ENCODE results near the gene DSTYK.
"Not testable (repeated sequence)": the region's sequence is repeated elsewhere in the genome, so short reads cannot be mapped to it uniquely, and the experiment has no call there.

The DSTYK gene

DNA sequence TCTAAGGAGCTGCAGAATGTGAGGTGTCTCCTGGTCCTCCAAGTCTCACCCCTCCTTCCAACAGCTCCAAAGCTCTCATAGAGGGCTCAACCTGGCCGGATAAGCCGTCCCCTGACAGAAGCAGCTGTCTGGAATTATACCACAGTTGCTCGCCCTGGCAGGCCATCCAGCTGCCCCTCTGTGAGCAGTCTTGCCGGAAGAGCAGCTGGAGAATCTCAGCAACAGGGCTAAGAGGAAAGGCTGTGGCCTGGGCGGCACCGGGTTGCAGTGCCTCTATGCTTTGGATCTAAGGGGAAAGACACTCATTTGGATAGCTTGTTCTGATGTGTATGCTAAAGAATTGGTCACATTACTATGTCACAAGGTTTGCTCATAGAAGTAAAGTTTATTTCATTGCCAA is 28.6 kb upstream of the DSTYK start:
- no peak for DNase-seq

DNA sequence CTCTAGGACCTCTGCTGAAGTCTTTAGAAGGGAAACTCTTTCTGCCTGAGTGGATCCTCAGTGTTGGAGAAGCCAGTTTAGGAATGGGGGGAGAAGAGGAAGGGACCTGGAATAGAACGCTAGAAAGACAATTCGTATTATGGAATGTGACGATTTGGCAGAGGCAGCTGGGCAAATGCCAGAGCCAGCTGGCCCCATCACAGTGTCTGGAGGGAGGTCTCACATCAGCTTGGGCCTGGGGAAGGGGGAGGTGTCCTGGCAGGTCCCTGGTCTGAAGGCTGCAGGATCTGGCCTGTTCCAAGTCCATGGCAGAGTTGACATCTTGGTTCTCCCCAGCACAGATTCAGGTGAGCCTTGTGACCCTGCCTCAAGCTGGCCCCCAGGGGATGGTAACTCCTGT is 27.6 kb upstream of the DSTYK start:
- DNase-seq = no peak

DNA sequence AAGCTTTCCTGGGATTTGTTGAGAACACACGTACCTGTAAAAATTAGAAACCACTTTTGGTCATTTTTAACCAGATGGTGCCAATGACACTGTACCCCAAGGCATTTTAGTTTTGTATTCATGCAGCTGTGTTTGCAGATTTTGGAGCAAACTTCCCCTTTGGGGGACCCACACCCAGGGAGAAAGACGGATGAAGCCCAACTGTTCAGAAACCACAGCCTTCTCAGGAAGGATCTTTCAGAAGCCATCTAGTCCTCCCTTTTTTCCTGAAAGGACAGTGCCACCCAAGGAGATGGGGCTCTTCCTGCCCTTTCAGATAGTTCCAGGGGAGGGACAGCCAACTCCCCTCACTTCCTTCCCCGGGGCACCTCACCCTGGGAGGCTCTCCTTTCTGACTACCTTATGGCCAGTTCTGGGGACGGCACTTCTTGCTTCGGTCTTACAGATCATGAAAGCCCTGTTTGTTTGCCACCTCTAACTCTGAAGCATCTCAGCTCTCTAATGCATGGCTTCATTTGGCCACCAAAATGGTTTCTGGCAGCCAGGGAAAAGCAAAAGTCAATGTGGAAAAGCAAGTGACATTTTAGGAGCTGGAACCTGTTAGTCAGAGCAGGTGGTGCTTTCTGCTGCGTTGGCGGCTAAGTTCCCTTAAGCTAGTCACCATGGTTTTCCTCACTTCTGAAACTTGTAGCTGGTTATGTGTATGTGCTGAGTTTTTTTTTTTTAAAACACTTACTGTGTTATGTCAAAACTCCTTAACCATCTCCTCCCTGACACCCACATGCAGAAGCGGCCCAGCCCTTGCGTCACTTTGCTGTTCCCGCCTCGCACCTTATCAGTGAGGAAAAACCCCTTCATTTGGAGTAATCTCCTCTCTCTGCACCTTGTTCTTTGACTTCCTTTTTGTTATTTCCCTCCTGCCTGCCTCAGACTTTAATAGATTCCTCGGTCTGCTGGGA is 26.3 kb upstream of the DSTYK start:
- DNase-seq = no peak

DNA sequence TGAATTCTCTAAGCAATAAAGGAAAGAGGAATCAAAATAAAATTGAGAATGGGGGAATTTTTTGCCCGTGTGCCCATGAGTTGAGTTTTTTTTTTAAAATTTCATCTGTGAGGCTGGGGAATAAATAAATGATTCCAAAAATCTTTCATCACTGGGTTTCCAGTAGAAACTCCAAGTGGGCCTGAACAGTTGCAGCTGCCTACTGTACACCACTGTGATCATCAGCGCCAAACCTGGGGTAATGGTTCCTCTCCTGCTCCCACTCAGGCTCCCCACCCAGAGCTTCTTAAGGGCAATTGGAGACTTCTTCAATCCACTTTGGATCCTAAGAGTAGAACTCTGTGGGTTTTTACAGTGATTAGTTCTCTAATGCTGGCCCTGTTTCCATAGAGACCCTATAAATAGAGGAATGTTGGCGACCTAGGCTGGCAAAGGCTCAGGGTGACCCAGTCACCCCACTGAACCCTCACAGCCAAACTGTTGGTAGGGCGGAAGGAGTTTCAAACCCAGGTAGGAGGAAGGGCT is 25.5 kb upstream of the DSTYK start:
- no peak for DNase-seq

DNA sequence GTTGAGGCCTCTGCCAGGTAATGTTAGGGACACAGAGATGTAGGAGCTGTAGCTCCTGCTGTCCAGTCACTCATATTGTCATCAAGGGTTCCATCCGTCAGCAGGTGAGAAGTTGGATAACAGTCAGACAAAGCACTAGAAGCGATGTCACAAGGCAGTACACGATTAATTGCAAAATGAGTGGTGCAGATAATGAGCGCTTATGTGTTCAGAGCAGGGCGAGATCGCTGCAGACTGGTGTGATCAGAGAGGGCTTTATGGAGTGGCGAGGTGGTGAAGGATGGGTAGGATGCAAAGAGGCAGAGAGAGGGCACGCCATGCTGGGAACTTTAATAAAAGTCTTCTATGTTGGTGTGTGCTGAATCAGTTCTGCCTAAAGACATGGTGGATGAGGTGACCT is 25.0 kb upstream of the DSTYK start:
- DNase-seq = no peak

DNA sequence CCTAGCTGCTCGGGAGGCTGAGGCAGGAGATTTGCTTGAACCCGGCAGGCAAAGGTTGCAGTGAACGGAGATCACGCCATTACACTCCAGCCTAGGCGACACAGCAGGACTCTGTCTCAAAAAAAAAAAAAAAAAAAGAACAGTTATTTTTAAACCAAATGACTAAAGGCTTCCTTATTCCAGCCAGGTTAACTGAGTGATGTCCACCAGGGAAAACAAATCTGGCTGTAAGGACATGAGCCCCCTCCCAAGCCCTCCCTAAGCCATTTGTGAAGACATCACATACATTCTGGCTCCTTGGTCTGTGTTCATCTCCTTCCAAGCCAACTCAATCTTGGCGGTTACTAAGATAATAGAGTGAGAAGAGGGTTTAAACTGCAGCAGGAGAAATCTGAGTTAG is 24.4 kb upstream of the DSTYK start:
- DNase-seq = no peak

DNA sequence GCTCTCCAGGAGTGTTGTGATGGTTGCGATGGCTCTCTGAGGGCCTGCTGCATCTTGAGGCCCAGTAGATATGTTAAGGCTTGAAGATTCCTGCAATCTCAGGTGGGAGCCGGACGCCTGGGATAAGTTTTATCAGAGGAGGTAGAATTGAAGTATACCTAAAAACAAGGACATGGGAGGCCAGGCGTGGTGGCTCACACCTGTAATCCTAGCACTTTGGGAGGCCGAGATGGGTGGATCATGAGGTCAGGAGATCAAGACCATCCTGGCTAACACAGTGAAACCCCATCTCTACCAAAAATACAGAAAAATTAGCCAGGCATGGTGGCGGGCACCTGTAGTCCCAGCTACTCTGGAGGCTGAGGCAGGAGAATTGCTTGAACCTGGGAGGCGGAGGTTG is 22.5 kb upstream of the DSTYK start:
- DNase-seq = not testable (repeated sequence)

DNA sequence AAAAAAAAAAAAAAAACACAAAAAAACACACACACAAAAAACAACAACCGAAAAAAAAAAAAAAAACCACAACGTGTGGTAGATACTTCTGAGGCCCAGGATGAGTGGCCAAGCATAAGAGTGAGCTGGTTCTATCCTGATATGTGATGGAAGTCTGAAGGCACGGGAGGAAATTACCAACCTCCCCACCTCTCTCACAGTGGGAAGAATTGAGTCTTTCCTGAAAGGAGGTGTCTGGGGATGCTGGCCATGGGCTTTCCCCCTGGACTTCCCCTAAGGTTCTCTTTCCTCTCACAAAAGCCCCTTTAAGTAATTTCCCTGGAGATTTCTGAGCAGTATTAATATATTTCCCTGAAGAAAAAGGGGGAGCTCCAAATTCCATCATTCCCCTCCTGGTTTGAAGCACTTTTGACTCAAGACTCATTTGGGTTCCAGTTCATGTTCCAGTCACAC is 21.5 kb upstream of the DSTYK start:
- DNase-seq = no peak

DNA sequence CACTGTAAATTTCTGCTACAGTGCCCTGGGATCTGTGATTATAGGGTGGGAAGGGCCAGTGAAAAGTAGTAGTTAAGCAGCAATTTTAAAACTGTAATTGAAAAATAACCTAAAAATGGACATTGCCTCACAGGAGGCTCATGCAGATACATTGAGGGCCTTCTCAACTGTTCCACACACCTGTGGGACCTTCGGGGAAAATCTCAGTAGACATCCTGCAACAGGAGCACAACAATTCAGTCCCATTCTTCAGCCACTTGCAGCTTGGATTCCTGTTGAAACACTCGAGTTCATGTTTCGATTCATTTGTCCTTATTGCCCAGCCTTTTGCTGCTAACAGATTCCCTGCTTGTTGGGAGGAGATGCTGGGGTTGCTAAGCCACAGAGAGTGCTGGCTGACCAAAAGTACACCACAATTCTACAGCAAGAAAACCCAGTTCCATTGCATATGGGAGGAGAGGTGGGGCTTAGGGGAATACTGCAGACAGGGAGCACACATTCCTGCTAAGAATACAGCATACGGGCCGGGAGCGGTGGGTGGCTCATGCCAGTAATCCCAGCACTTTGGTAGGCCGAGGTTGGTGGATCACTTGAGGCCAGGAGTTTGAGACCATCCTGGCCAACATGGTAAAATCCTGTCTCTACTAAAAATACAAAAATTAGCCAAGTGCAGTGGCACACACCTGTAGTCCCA is 20.8 kb upstream of the DSTYK start:
- no peak for DNase-seq

DNA sequence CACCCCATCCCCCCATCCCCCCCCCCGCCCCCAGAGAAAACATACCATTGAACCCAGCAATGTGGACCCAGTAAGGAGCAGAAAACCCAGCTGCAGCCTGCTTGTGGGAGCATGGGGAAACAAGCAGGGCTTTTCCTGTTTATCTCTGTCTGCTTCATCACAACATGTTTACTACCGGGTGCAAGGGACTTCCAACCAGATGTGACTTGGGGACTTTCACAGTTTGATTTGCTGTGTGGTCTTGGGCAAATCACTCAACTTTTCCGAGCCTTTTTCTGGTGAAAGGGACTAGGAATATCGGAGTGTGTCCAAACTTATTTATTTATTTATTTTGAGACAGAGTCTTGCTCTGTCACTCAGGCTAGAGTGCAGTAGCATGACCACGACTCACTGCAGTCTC is 19.5 kb upstream of the DSTYK start:
- no peak for DNase-seq

DNA sequence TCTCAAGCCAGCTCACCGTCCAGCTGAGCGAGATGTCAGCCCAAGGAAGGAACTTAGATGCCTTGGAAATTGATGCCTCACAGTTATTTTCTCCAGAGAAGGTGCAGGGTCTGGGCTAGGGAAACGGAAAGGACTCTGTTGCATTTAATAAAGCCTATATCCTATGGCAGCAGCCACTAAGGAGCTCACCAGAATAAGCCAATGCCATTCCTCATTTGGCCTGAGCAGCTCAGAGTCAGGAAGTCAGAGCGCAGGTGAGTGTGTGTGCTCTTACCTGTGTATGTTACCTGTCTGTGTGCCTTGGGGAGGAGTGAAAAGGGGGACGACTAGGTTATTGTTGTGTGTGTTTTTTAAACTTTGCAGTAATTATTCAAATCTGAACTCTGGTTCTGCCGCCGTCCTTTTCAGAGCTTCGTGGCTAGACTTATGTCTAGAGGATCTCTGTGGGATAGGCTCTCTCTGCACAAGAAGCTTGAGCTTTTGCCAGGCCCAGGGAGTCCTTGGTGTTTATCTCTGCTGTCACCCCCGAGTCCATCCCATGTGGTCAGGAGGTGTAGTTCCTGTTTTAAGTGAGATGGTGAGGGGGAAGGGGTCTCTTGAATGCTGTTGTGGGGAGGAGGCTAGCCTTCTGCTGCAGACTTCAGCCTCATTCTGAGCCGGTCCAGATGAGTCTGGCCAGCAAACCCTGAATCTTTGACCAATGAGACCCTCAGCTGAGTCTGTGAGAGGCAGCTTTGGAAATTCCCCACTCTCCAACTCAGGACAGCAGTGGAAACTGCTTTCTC is 18.6 kb upstream of the DSTYK start:
- peak; percentile 21 for DNase-seq

DNA sequence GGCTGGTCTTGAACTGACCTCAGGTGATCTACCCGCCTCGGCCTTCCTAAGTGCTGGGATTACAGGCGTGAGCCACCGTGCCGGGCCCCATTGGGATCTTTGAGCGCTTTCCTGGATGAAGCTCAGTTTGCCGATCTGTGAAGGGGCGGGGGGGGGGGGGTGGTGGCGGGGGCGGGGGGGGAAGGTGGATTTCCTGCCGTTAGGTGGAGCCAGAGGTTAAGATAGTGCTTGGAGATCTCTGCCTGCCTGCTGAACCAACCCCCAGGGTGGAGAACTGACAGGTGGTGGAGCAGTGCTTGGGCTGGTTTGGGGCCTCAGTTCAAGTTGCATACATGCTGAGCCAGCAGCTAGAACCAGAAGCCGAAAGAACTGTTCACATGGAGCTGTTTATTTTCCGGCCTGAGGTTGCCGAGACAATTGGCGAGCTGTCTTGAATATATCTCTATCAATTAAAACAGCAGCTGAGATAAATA is 17.9 kb upstream of the DSTYK start:
- peak; percentile 84 for DNase-seq

DNA sequence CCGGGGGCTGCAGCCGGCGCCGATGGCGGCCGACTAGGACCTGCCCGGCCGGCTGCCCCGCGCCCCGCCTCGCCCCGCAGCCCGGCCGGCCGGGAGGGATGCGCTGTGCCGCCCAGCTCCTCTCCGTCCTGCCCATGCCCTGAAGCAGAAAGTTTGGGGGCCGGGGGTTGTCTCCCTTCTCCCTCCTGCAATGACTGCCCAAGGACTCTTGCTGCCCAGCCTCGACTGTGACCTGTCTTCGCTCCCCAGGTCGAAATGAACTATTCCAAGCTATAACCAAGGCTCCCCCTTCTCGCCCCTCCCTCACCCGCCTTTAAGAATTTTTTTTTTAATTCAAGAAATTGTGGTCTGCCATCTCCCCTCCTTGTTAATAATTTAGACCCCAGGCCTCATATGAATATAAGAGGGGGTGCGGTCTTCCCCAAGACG is 16.6 kb upstream of the DSTYK start:
- no peak for DNase-seq

DNA sequence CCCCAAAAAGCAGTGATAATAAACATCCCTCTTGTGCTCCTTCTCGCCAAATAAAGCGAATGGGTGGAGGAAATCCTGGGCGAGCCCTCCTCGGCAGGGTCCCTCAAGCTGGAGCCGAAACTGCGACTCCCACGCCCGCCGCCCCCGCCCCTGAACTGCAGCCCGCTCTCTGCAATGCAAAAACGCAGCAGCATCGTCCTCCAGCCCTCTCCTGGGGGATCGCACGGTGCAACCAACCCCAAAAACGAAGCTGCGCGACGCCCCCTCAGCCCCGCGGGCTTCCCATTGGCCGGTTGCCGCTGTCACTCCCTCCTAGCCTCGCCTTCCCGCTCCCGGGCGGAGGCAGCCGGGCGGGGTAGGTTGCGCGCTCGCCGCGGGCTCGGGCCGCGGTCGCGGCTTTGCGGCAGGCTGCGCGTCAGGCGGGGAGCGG is 16.1 kb upstream of the DSTYK start, which contains the start of gene TMCC2:
Gene TMCC2, plus strand, starts transcription at position 363 of the 430 bp plus-strand sequence. CDS start 619 bp downstream, outside the sequence.
- DNase-seq = peak; percentile 91

DNA sequence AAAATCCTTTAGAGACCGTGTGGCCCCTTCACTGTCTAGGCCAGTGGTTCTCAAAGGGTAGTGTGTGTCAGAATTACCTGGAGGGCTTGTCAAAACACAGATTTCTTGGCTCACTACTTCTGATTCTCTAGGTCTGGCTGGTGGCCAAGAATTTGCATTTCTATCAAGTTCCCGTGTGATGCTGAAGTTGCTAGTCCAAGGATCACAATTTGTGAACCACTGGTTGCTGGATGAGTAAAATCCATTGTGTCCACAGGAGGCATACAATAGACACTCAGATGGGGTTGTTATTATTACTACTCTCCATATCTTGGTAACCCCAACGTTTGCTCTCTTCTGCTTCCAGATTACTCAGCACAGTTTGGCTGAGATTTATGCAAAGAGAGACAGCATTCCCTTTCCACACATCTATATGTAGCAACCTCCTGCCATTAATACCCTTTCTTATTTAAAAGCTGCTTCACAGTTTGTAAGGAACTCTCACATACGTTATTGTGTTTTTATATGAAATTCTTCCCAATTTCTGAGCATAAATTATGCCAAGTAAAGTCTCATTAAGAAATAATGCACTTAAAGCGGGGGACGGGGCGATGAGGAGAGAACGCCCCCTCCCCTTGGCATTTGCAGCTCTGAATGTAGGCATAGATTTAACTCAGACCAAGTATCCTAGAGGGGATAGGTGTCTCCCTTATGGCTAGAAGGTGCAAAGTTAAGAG is 15.5 kb upstream of the DSTYK start:
- peak; percentile 66 for DNase-seq

DNA sequence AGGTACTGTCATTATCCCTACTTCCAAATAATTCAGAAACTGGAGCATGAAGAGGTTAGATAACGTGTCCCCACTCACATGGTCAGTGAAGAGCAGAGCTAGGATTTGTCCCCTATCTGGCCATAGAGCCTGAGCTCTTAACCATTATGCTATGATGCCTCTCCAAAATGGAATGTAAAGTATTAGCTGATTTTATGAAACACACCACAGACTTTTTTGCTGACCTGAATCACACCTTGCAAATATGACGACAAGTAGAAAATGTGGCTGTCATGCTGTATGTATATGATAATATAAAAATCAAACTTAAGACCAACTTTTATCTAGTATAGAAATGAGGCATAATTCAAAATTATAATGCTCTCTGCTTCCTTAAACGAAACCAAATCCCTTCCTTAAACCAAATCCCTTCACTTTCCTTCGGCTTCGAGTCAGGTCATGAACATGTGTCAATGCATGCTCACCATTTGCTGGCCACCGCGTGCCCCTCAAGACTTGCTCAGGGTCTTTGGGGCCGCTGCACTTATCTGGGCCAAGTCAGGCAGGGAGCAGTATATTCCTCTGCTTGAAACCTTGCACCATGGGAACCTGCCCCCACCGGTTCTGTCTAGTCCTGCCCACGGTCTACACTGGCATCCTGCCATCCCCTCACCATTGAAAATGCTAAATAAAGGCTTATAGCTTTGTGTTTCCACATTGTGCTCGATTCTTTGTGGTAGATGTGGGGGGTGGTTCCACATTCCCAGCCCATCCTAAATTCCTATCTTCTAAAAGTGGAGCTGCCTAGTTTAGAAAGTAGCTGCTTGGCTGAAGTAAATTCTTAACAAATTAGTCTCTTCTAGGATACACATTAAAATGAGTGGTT is 14.6 kb upstream of the DSTYK start:
- DNase-seq = peak; percentile 40

DNA sequence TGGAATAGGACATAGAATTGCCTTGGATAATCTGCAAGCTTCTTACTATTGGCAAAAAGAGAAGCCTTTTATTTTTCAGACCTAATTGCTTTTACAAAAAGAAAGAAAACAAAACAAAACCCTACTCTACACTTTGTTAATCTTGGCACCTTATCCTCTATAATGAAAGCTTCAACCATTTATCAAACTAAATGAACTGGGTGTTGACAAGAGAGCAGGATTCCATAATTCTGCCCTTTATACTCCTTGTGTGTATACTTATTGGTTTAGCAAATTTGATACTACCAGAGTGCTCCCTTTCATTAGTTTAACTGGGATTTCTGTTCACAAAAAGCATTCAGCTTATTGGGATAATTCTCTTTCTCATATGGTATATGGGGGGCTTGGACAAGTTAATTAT is 13.2 kb upstream of the DSTYK start:
- DNase-seq = no peak

DNA sequence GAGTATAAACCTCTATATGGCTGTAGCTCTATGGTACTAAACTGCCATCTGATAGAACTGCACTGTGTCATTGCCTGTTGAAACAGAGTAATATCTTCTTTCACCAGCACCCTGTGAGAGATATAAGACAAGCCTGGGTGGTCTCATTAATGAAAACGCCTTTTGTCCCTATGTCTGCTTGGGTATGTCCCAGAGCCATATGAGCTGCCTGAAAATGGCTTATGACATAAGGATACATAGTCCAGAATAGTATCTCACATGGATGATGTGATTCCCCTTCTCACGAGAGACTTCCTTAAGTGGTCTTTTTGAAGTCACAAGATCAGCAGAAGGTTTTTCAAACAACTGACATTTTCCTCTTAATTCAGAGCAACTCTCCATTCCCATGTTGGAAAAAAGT is 8.9 kb upstream of the DSTYK start:
- DNase-seq = no peak

DNA sequence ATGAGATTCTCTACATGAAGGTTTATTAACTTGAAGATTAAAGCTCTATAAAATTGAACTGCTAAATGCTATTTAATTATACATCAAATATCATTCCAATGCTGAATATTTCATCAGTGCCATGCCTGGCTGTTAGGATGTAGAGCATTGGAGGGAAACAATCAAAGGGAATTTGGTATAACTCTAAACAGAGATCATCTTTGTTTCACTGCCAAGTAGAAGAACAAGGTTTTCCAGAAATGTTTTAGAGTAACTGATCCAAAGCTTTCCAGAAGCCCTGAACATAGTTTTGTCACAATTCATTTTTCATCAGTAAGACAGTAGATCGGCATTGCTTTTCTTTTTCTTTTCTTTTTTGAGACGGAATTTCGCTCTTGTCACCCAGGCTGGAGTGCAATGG is 5.9 kb upstream of the DSTYK start:
- DNase-seq = no peak

DNA sequence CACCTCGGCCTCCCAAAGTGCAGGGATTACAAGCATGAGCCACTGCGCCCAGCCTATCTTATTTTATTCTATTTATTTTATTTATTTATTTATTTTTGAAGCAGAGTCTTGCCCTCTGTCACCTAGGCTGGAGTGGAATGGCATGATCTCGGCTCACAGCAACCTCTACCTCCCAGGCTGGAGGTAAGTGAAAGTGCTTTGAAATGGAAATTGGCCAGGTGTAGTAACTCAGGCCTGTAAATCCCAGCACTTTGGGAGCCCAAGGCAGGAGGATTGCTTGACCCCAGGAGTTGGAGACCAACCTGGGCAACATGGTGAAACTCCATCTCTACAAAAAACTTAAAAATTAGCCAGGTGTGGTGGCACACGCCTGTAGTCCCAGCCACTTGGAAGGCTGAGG is 5.1 kb upstream of the DSTYK start:
- no peak for DNase-seq

DNA sequence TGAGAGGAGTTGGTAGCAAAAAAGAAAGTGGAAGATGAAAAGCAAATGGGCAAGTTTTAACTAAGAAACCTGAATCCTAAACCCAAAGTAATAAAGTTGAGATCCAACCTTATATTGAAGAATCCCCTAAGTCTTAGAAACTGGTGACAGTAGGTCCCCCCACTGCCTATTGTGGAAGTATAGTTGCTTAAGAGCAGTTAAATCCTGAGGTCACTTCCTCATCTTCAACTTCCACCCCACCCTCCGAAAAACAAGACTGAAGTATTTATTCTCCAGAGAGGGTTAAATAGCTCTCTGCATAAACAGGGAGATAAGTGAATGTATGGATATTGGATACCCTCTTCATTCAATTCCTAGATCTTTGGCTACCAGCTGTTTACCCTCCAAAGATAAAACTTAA is 3.3 kb upstream of the DSTYK start:
- DNase-seq = no peak

Measured in DMS79 treated with DMSO at 0.1 percent for 48 hours (cell line).